ENCODE data around the gene SLC1A3. TPM values are rescaled to one million over a fixed set of nuclear protein-coding genes. Genes with fewer than 3 reads are reported as not detected.
A peak's percentile ranks its signal among the peaks of the same experiment; 100 is the strongest.
"Not testable (repeated sequence)": the region's sequence is repeated elsewhere in the genome, so short reads cannot be mapped to it uniquely, and the experiment has no call there.

SLC1A3 gene
- total RNA-seq (2014; rRNA removed; shearing (Covaris generic); ENCODE audit: low replicate concordance), result not detected in 2 replicates

DNA sequence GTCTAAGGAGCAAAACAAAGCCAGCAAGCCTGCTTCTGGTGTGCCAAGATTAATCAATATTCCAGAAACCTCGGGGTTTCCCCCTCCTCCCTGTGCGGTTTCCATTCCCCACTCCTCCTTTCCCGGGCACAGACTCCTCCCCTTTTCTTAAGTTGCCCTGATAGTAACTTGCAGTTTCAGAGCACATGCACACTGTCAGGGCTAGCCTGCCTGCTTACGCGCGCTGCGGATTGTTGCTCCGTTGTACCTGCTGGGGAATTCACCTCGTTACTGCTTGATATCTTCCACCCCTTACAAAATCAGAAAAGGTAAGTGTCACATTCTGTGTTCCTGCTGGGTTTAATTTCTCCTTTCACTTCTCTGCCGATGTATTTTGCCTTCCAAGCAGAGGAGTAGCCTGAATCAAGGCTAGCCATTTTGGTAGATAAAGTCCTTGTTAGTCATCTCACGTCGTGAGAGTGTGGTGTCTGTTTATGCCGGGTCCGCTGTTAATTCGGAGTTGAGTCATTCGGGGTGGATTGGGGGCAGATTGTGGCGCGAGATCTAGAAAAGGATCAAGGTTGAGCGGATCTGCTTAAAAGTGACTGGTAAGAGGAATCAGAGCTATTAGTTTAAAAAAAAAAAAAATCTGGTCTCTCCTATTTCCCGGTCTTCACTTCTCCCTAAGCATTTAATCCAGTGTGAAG, at the start of gene SLC1A3:
Gene SLC1A3, plus strand, starts transcription at position 179 of the 686 bp plus-strand sequence. CDS start 1,818 bp downstream, outside the sequence.
- in situ Hi-C loops (cut with HindIII; ENCODE audit: low pct_unique_long_range_greater_than_20kb, low sequenced_read_pairs), result no loop called here
- peak; percentile 52 for DNase-seq (ENCODE audit: low read depth)

DNA sequence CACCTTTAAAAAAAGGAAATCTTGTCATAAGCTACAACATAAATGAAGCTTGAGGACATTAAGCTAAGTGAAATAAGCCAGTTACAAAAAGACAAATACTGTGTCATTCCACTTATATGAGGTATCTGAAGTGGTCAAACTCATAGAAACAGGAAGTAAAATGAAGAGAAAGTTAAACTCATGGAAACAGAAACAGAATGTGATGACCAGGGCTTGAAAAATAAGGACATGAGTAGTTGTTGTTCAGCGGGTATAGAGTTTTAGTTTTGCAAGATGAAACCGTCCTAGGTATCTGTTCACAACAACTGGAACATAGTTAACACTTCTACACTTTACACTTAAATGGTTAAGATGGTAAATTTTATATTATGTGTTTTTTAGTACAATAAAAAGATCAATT, 47.8 kb upstream of the SLC1A3 start:
- DNase-seq (ENCODE audit: low read depth), result no peak
- in situ Hi-C loops (cut with HindIII; ENCODE audit: low pct_unique_long_range_greater_than_20kb, low sequenced_read_pairs), result no loop called here

DNA sequence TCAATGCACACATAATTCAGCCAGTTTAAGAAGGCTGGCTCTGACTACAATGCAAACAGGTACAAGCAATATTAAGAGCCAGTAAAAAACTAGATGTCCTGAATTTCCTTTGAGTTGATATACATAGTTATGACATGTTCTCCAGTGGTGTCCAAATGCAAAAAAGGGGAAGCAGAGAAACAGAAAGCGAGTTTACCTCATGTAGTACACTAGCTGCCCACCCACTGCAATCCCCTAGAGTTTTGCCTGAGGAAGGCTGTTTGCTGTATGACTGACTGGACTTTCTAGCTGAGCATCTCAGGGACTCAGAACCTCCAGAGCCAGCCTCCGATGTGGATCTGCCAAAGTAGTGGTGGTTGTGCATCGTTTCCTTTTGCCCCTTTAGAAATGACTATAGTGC, 44.8 kb upstream of the SLC1A3 start:
- in situ Hi-C loops (cut with HindIII; ENCODE audit: low pct_unique_long_range_greater_than_20kb, low sequenced_read_pairs), result no loop called here
- no peak for DNase-seq (ENCODE audit: low read depth)

DNA sequence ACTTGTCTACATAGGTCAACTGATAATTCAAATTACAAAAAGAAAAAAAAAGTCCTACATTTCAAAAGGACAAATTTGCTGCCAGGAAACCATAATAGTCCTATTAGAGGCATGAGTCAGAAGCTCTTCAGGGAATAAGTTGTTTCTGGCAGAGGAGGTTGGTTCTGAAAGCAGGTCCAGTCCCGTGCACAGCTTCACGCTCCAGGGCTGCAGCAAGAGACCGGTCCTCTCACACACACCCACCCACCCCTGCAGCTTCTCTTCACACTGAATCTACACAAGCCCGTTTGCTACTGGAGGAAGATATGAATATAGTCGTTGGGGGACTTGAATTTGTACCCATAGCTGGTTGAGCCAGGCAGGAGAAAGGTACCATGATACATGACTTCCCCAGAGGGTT, 36.9 kb upstream of the SLC1A3 start:
- no peak for DNase-seq (ENCODE audit: low read depth)
- in situ Hi-C loops (cut with HindIII; ENCODE audit: low pct_unique_long_range_greater_than_20kb, low sequenced_read_pairs), result no loop called here

DNA sequence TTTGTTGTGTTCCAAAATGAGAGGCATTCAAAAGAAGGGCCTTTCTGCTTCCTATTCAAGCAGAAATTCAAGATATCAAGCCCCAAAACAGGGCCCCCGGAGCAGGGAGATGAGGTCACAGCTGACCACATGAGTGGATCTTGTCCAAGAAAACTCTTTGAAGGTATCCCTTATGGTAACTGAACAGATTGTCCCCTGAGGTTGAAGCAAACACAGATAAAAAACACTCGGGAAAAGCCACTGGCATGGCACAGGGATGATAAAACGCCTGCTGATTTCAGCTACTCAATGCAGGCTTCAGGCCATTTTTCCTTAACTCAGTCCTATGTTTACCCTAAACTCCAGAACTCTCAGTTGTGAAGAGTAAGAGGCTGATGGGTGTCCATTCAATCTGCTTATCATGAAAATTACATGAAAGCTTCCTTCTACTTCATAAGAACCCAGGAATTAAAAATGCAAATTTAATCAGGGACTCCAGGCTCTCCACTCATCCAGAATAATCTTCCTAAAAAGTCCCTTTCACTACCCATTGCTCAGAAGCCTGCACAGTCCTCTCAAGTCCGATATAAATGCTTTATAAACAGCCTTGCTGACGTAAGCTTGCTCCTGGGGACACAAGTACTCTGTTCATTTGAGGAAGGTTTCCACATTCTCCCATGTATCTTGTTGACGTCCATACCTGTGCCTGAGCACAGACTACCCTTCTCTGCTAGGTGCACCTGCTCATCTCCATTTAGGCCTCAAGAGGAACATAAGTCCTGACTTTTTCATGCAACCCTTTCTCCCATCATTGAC, 35.9 kb upstream of the SLC1A3 start:
- no peak for DNase-seq (ENCODE audit: low read depth)
- in situ Hi-C loops (cut with HindIII; ENCODE audit: low pct_unique_long_range_greater_than_20kb, low sequenced_read_pairs), result no loop called here

DNA sequence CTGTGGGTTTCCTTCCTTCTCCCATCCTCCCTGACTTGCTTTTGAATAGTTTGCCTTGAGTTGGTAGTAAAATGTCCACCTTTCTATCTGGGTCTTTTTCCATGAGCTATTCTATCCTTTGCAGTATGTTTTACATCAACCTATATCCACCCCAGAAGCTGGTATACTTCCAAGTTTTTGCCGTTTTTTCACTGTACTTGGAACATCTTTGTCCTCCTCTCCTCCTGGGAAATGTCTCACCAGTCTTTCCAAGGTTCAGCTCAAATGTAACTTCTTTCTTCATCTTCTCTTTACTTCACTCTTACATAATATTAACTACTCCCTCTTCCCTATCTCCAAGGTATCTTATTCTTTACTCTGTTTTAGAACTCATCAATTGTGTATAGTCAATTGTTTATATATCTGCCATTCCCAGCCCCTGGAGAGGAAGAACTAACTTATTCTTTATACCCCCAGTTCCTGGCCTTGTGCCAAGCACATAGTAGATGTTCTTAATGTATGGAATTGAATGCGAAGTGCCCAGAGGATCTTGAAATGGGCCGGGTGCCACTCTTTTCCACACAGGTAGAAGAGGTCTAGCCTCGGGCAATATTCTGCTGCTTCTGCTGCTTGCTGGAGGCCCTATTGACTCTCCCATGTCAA, 34.9 kb upstream of the SLC1A3 start:
- DNase-seq (ENCODE audit: low read depth), result no peak
- in situ Hi-C loops (cut with HindIII; ENCODE audit: low pct_unique_long_range_greater_than_20kb, low sequenced_read_pairs), result no loop called here

DNA sequence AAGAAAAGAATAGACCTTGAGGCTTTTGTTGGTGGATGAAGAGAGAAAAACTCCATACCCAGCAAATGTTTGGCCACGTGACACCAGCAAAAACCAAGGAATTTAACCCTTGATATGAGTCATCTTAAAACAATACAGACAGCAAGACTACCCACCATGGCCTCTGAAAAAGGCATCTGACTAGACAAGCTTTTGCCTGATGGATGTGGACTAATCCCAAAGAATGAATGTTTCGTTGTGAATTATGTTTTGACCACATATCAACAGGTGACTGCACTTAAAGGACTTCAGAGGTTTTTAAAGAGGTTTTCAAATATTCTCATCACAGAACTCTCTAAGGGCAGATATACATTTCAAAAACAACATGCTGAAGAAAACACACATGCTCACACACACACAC, 33.0 kb upstream of the SLC1A3 start:
- in situ Hi-C loops (cut with HindIII; ENCODE audit: low pct_unique_long_range_greater_than_20kb, low sequenced_read_pairs), result no loop called here
- no peak for DNase-seq (ENCODE audit: low read depth)

DNA sequence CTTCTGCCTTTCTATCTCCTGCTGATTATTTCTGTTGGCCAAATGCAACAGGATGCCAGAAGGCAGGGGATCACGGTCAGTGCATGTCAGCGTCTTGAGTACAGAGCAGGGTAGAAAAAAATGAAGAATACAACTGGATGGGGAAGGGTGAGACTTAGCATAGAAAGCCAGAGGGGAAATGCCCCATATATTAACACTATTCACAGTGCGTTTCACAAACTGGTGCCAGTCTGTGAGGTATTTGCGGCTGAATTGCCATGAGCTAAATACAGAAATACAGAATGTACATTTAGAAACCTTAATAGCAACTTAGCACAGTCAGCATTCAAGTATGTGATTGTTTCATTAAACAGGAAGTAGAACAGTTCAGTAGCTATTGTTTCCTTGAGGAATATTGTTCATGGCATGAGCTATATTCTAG, 31.0 kb upstream of the SLC1A3 start:
- in situ Hi-C loops (cut with HindIII; ENCODE audit: low pct_unique_long_range_greater_than_20kb, low sequenced_read_pairs), result no loop called here
- DNase-seq (ENCODE audit: low read depth), result no peak

DNA sequence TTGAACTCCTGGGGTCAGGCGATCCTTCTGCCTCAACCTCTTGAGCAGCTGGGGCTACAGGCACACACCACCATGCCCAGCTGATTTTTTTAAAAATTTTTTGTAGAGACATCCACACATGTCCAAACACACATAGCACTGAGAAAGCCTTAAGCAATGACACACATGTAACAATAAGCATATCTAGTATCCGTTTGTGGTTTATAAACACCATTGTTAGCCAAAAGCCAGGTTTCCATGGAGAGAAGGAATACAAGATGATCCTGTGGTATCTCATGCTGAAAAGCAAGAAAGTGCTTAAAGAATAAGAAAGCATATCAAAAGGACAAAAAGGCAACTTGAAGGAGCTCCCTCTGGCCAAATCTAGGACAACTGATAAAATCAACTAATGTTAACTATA, 29.7 kb upstream of the SLC1A3 start:
- DNase-seq (ENCODE audit: low read depth), result no peak
- in situ Hi-C loops (cut with HindIII; ENCODE audit: low pct_unique_long_range_greater_than_20kb, low sequenced_read_pairs), result no loop called here

DNA sequence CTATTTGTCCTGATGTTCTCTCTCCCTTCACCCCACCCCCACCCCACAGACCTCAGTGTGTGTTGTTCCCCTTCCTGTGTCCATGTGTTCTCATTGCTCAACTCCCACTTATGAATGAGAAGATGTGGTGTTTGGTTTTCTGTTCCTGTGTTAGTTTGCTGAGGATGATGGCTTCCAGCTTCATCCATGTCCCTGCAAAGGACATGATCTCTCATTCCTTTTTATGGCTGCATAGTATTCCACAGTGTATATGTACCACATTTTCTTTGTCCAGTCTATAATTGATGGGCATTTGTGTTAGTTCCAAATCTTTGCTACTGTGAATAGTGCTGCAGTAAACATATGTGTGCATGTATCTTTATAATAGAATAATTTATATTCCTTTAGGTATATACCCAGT, 26.5 kb upstream of the SLC1A3 start:
- in situ Hi-C loops (cut with HindIII; ENCODE audit: low pct_unique_long_range_greater_than_20kb, low sequenced_read_pairs); DNase-seq (ENCODE audit: low read depth): not testable (repeated sequence)

DNA sequence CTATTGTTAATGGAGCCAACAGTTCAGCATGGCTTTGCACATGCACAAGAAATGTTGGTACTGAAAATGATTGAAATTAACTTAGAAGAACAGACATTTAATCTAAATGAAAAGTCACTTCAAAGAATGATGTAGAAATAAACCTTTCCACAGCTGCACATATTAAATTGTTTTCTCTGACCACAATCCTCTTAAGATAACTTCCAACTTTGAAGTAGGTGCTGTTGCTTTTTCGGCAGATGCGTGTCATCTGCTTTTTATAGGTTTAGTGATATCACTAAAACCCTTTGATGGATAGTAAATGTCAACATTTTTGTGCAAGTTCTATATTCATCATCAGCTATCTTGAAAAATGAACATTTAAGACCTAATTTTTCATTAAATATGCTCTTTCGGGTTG, 25.3 kb upstream of the SLC1A3 start:
- in situ Hi-C loops (cut with HindIII; ENCODE audit: low pct_unique_long_range_greater_than_20kb, low sequenced_read_pairs), result no loop called here
- no peak for DNase-seq (ENCODE audit: low read depth)

DNA sequence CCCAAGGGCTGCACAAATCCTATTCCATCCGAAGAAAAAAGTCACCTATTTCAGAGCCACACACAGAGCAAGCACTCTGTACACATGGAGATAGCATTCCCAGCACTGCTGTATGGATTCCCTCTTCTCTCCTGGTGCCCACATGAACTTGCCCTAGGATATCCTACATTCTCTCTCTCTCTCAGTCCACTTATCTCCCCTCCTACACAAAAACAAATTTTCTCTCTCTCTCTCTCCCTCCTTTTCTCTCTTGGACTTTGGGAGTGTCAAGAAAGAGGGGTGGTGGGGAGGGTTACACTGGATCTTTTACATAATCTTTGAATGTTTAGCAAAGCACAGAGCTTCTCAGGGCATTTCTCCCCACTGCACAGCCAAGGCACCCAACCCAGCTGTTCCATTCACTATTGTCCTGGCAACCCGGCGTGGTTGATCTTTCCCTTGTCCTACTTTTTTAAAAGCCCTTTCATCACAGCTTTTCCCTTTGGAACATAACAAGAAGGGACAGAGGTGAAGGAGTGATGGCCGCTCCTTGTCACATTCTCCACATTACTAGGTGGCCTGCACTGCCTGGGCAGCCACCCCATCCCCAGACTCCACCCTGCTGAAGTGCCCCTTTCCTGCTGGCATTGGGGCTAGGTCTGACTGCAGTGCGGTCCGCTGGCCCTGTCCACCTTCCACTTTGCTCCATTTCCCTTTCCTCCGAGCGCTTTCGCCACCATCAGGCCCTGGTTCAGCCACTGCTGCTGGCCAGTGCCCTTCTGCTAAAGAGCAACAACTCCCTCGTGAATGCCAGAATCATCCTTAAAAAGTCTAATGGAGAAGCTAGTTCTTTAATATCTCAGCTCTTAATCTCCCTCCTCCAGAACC, 22.2 kb upstream of the SLC1A3 start:
- in situ Hi-C loops (cut with HindIII; ENCODE audit: low pct_unique_long_range_greater_than_20kb, low sequenced_read_pairs), result no loop called here
- no peak for DNase-seq (ENCODE audit: low read depth)

DNA sequence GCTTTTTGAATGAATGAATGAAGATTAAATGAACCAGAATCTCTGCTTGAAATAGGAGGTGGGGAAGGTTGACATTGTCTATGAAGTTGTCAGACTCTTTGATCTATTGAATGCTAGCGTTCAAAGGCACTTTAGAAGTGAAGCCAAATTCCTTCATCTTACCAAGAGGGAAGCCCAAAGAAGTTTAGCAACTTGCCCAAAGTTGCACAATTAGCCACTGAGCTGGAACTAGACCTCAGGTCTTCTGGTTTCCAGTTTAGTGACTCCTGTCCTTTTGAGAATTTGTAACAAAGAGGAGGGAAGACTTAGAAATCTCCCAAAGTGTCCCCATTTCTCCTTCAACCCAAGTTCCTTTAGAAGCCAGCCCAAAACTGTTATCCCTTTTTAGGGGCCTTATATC, 20.7 kb upstream of the SLC1A3 start:
- in situ Hi-C loops (cut with HindIII; ENCODE audit: low pct_unique_long_range_greater_than_20kb, low sequenced_read_pairs), result no loop called here
- DNase-seq (ENCODE audit: low read depth), result no peak

DNA sequence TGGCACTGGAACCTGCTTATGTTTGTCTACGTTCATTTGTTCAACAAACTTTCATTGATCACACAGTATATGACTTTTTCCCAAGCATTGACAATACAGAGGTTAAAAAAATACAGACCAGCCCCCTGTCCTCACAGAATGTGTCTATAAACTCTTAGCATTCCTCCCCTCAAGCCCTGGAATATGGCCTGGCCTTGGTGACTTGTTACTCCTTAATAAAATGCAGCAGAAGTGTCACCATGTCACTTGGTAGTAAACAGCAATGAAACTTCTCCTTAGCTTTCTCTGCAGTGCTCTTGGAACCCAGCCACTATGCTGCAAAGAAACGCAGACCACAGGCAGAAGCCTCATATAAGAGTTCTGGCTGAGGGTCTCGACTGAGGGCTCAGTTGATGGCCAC, 19.1 kb upstream of the SLC1A3 start:
- in situ Hi-C loops (cut with HindIII; ENCODE audit: low pct_unique_long_range_greater_than_20kb, low sequenced_read_pairs), result no loop called here
- DNase-seq (ENCODE audit: low read depth), result no peak

DNA sequence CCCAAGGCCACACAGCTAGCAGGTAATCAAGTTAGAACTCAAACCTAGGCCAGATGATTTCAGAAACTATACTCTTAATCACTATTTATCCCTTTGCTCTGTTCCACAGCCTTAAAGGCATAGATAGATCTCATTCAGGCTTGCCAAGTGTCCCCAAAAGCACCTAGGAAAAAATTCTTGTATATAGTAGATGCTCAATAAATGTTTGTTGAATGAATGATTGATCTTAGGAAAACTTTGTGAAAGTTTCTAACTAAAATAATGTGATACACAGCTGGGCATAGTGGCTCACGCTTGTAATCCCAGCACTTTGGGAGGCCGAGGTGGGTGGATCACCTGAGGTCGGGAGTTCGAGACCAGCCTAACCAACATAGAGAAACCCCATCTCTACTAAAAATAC, 16.7 kb upstream of the SLC1A3 start:
- in situ Hi-C loops (cut with HindIII; ENCODE audit: low pct_unique_long_range_greater_than_20kb, low sequenced_read_pairs), result not testable (repeated sequence)

DNA sequence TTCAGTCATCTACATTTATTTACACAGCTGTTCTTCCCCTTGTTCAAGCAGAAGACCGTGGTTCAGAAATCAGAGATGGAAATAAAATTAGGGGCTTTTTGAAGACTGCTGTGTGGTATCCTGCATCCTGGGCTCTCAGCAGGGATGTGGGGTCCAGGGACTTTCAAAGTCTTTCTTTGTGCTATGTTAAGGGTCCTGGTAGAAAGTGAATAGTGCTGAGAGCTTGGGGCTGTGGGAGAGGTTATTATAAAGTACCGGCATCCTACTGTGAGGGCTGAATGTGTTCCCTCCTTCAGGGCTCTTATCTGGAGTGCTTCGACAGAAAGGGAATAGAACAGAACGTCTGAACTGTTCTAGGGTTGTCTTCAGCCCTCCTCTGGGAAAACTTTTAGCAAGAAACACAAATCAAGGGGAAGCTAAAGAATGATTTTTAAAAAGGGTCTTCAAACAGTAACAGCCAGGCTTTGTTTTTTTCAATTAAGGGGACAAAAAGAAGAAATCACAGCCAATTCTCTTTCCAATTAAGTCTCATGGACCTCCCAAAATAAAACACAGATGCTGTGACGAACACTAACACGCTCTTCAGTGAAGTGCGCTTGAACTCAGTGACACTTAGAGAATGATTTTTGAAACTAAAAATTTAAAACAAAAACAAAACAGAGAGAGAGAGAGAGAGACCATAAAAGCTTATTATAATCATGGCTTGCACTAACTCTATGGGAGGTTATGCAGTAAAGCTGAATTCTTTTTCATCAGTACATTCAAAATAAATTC, 15.7 kb upstream of the SLC1A3 start:
- in situ Hi-C loops (cut with HindIII; ENCODE audit: low pct_unique_long_range_greater_than_20kb, low sequenced_read_pairs), result no loop called here

More for the DNA sequence above, 16.7 kb upstream of the SLC1A3 start:
- DNase-seq (ENCODE audit: low read depth), result not testable (repeated sequence)

DNA sequence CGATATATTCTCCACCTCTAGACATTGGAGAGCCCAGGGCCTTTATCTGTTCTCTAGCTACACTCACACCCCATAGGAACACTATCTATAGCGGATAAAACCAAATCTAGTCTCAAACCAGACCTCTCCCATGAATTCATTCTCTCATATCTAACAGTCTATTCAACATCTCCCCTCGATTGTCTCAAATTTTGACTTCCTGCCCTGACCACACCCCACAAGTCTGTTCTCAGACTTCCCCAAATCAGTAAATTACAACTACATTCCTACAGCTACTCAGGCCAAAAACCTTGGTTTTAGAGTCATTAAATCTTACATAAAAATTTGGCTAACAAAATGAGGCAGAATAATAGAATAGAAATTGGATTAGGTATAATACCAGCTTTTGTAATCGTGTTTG, 12.5 kb upstream of the SLC1A3 start:
- in situ Hi-C loops (cut with HindIII; ENCODE audit: low pct_unique_long_range_greater_than_20kb, low sequenced_read_pairs), result no loop called here
- no peak for DNase-seq (ENCODE audit: low read depth)

More for the DNA sequence above, 15.7 kb upstream of the SLC1A3 start:
- DNase-seq (ENCODE audit: low read depth), result no peak

DNA sequence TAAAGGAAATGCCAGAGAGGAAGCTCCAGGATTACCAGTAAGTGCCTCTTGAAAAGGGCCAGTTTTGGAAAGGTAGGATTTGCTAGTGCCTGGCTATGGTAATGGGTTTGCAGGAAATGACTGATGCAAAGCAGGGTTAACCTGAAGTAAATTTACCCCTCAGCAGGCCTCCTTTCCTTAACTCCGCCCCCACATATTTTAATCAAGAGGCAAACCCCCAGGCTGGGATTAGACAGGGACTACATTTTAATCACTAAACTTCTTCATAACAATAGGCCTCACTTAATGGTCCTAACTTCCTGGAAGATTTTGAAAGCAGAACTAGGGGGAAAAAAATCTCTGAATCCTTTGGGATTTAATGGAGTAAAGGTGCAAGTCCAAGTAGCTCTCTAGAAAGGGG, 10.2 kb upstream of the SLC1A3 start:
- no peak for DNase-seq (ENCODE audit: low read depth)
- in situ Hi-C loops (cut with HindIII; ENCODE audit: low pct_unique_long_range_greater_than_20kb, low sequenced_read_pairs), result no loop called here
